Gastroesophageal sphincter (tissue), 3 donors: ENCODE measurements around the gene TTC5.

Experiments used
- EP300 ChIP-seq: sonication (generic); formaldehyde crosslinking; IDR thresholded peaks from one replicate; pipeline ENCODE4 v1.6.1; 2017; ENCODE audit warnings: antibody characterized with exemption, mild to moderate bottlenecking
- POLR2A ChIP-seq, 2 donors: fragments of 450-650 bp; IDR thresholded peaks; one replicate each; pipeline ENCODE4 v1.6.1; 2017; ENCODE audit warnings: antibody characterized with exemption in 2 of 2, mild to moderate bottlenecking in 2 of 2, moderate library complexity in 1 of 2
- POLR2AphosphoS5 ChIP-seq: sonication (generic); formaldehyde crosslinking; IDR thresholded peaks from one replicate; pipeline ENCODE4 v1.6.1; 2017; ENCODE audit warnings: antibody characterized with exemption
- TF ChIP-seq, protein P1 (sequence below), 4 experiments: fragments of 200-600 bp in 2 of 4; fragments of 450-650 bp in 2 of 4; sonication (generic) in 1 of 4; IDR thresholded peaks; one replicate each; pipeline ENCODE4 v1.5.1; 2017 to 2019; ENCODE audit warnings: antibody characterized with exemption in 4 of 4, mild to moderate bottlenecking in 2 of 4, moderate library complexity in 2 of 4

DNA sequence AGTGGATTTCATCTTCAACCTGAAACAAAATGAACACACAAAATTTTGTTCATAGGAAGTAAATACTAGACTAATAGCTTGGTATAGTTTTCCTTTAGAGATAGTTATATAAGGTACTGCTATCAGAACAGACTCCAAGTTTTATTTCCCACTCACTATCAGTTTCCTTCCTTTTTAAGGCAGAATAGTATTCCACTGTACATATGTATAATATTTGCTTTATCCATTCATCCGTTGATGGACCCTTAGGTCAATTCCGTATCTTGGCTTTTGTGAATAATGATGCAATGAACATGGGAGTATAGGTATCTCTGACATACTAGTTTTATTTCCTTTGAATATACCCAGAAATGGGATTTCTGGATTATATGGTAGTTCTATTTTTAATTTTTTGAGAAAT is 23.6 kb upstream of the TTC5 start:
- no peak for TF ChIP-seq POLR2A (IDR thresholded peaks at IDR 0.05)
- TF ChIP-seq, protein P1, sequence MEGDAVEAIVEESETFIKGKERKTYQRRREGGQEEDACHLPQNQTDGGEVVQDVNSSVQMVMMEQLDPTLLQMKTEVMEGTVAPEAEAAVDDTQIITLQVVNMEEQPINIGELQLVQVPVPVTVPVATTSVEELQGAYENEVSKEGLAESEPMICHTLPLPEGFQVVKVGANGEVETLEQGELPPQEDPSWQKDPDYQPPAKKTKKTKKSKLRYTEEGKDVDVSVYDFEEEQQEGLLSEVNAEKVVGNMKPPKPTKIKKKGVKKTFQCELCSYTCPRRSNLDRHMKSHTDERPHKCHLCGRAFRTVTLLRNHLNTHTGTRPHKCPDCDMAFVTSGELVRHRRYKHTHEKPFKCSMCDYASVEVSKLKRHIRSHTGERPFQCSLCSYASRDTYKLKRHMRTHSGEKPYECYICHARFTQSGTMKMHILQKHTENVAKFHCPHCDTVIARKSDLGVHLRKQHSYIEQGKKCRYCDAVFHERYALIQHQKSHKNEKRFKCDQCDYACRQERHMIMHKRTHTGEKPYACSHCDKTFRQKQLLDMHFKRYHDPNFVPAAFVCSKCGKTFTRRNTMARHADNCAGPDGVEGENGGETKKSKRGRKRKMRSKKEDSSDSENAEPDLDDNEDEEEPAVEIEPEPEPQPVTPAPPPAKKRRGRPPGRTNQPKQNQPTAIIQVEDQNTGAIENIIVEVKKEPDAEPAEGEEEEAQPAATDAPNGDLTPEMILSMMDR (IDR thresholded peaks at IDR 0.05), result no peak
- no peak for TF ChIP-seq EP300
- TF ChIP-seq POLR2AphosphoS5, result no peak
